HepG2 (cell line): ENCODE measurements around the gene POLE. TPM values are rescaled to one million over a fixed set of nuclear protein-coding genes. Genes with fewer than 3 reads are reported as not detected.

Experiments
- ATAC-seq: fragments of 200-7000 bp; cut with Tn5 transposase; 3 replicates; pipeline ENCODE4 v1.9.1; 2020; ENCODE audit warnings: mild to moderate bottlenecking, moderate library complexity
- BruUV-seq: library from RNA; stranded (reverse); fragments of 400-500 nt; replicated peaks from 2 replicates; lab custom pipeline; 2021; lab: Mats Ljungman, UMichigan
- CTCF ChIA-PET: fragments of 300-600 bp; formaldehyde crosslinking; extraction: SDS; loops from one replicate; lab custom pipeline; 2021; ENCODE audit warnings: low total read pairs, inconsistent platforms, low intra/inter-chr PET ratio; lab: Yijun Ruan, JAX
- POLR2A ChIA-PET: fragments of 350-600 bp; sonication (Branson Sonifier 250); formaldehyde crosslinking; loops from one replicate; lab custom pipeline; 2020; ENCODE audit warnings: antibody characterized with exemption, inconsistent platforms; lab: Yijun Ruan, JAX
- DNase-seq: peaks from one replicate; pipeline ENCODE4 v3.0.0-alpha.2; 2015; ENCODE audit warnings: low spot score
- FAIRE-seq: peaks from 3 replicates; lab custom pipeline; 2011; peaks lifted over from hg19 to GRCh38; lab: Jason Lieb, UNC
- H2AFZ ChIP-seq: one replicate; pipeline ENCODE4 v1.6.1; 2011; ENCODE audit warnings: low read length, inconsistent platforms
- H3K27ac ChIP-seq: fragments of 300-600 bp; 3 replicates; pipeline ENCODE4 v1.8.0; 2011; ENCODE audit warnings: mixed run types, mild to moderate bottlenecking, mixed read lengths, low read length, inconsistent platforms; ENCODE audit not compliant: insufficient read depth; ENCODE audit errors: extremely low read length
- H3K27me3 ChIP-seq, 2 experiments: fragments of 200-600 bp in 1 of 2; 2 replicates in 1 of 2; 3 replicates in 1 of 2; pipeline versions ENCODE4 v1.6.0 to v1.8.0; 2011; ENCODE audit warnings: low read length in 2 of 2, mild to moderate bottlenecking in 2 of 2, moderate library complexity in 2 of 2, inconsistent platforms in 1 of 2; ENCODE audit not compliant: insufficient read depth in 2 of 2, control insufficient read depth in 1 of 2
- H3K36me3 ChIP-seq, 2 experiments: fragments of 200-600 bp in 1 of 2; replicated peaks in 1 of 2; 2 replicates in 1 of 2; 3 replicates in 1 of 2; pipeline versions ENCODE4 v1.5.1 to v1.8.0; 2011; ENCODE audit warnings: low read length in 2 of 2, inconsistent platforms in 1 of 2; ENCODE audit not compliant: insufficient read depth in 2 of 2, control insufficient read depth in 1 of 2
- H3K4me1 ChIP-seq: 2 replicates; pipeline ENCODE4 v1.5.1; 2012; ENCODE audit warnings: low read length, inconsistent platforms; ENCODE audit not compliant: insufficient read depth
- H3K4me2 ChIP-seq: 2 replicates; pipeline ENCODE4 v1.6.0; 2011; ENCODE audit warnings: low read depth, low read length, inconsistent platforms
- H3K4me3 ChIP-seq, 3 experiments: fragments of 200-600 bp in 1 of 3; sonication (generic), shearing (Covaris generic) in 1 of 3; replicated peaks in 1 of 3; 2 replicates each; pipeline ENCODE4 v1.5.1; 2011 to 2016; ENCODE audit warnings: low read length in 3 of 3, inconsistent platforms in 2 of 3, low read depth in 2 of 3, mild to moderate bottlenecking in 2 of 3, control low read depth in 1 of 3, mixed read lengths in 1 of 3; ENCODE audit not compliant: insufficient read depth in 1 of 3
- H3K79me2 ChIP-seq: one replicate; pipeline ENCODE4 v1.6.1; 2011; ENCODE audit warnings: low read length, inconsistent platforms; ENCODE audit not compliant: insufficient read depth
- H3K9ac ChIP-seq: 2 replicates; pipeline ENCODE4 v1.6.0; 2011; ENCODE audit warnings: mild to moderate bottlenecking, low read depth, low read length, inconsistent platforms; ENCODE audit not compliant: insufficient read depth
- H3K9me3 ChIP-seq: 2 replicates; pipeline ENCODE4 v1.5.1; 2012; ENCODE audit warnings: mild to moderate bottlenecking, low read length
- H4K20me1 ChIP-seq: 2 replicates; pipeline ENCODE4 v1.6.0; 2011; ENCODE audit warnings: inconsistent platforms, mild to moderate bottlenecking, low read length, moderate library complexity; ENCODE audit not compliant: insufficient read depth
- BCL6 ChIP-seq: IDR thresholded peaks from 2 replicates; pipeline ENCODE4 v1.6.1; 2016; ENCODE audit warnings: missing genetic modification reagents, missing compliant biosample characterization
- CBX5 ChIP-seq: sonication (generic); formaldehyde crosslinking; IDR thresholded peaks from 2 replicates; pipeline ENCODE4 v1.4.0; 2020; ENCODE audit warnings: missing genetic modification reagents, borderline replicate concordance
- E2F1 ChIP-seq: sonication (generic); formaldehyde crosslinking; IDR thresholded peaks from 2 replicates; pipeline ENCODE4 v1.5.0; 2020; ENCODE audit warnings: missing genetic modification reagents
- KDM2A ChIP-seq: sonication (generic); formaldehyde crosslinking; IDR thresholded peaks from 2 replicates; pipeline ENCODE4 v1.4.0; 2020; ENCODE audit warnings: low read depth, missing genetic modification reagents, borderline replicate concordance
- NCOA1 ChIP-seq: sonication (generic); formaldehyde crosslinking; IDR thresholded peaks from 2 replicates; pipeline ENCODE4 v1.9.0; 2021; ENCODE audit warnings: missing genetic modification reagents
- PITX1 ChIP-seq: sonication (generic); formaldehyde crosslinking; IDR thresholded peaks from 2 replicates; pipeline ENCODE4 v1.5.1; 2020; ENCODE audit warnings: mild to moderate bottlenecking, missing genetic modification reagents
- STAG1 ChIP-seq: sonication (generic); formaldehyde crosslinking; IDR thresholded peaks from 2 replicates; pipeline ENCODE4 v1.4.0; 2020; ENCODE audit warnings: missing genetic modification reagents
- WIZ ChIP-seq: sonication (generic); formaldehyde crosslinking; IDR thresholded peaks from 2 replicates; pipeline ENCODE4 v1.5.1; 2020; ENCODE audit warnings: mild to moderate bottlenecking, missing genetic modification reagents
- ZNF224 ChIP-seq: sonication (generic); formaldehyde crosslinking; IDR thresholded peaks from 2 replicates; pipeline ENCODE4 v1.5.0; 2020; ENCODE audit warnings: mild to moderate bottlenecking, missing genetic modification reagents
- ZNF230 ChIP-seq: sonication (generic); formaldehyde crosslinking; IDR thresholded peaks from 2 replicates; pipeline ENCODE4 v1.4.0; 2020; ENCODE audit warnings: mild to moderate bottlenecking, missing genetic modification reagents
- ZNF432 ChIP-seq: sonication (generic); formaldehyde crosslinking; IDR thresholded peaks from 2 replicates; pipeline ENCODE4 v1.5.0; 2020; ENCODE audit warnings: missing genetic modification reagents, mild to moderate bottlenecking, borderline replicate concordance
- ZNF44 ChIP-seq: sonication (generic); formaldehyde crosslinking; IDR thresholded peaks from 2 replicates; pipeline ENCODE4 v1.5.1; 2020; ENCODE audit warnings: mild to moderate bottlenecking, missing genetic modification reagents
- ZNF567 ChIP-seq: sonication (generic); formaldehyde crosslinking; IDR thresholded peaks from 2 replicates; pipeline ENCODE4 v1.8.1; 2023; ENCODE audit warnings: mild to moderate bottlenecking, missing genetic modification reagents, borderline replicate concordance
- ZNF569 ChIP-seq: sonication (generic); formaldehyde crosslinking; IDR thresholded peaks from 2 replicates; pipeline ENCODE4 v1.5.0; 2020; ENCODE audit warnings: mild to moderate bottlenecking, missing genetic modification reagents, moderate library complexity, borderline replicate concordance
- ZNF879 ChIP-seq: sonication (generic); formaldehyde crosslinking; IDR thresholded peaks from 2 replicates; pipeline ENCODE4 v1.8.1; 2023; ENCODE audit warnings: missing genetic modification reagents
- ZZZ3 ChIP-seq: sonication (generic); formaldehyde crosslinking; IDR thresholded peaks from 2 replicates; pipeline ENCODE4 v1.4.0; 2020; ENCODE audit warnings: missing genetic modification reagents, mild to moderate bottlenecking, borderline replicate concordance
- WGBS: methylation state at CpG from one replicate; pipeline ENCODE4 v1.1.6; 2017; ENCODE audit warnings: low lambda C conversion rate; 5-methylcytosine and 5-hydroxymethylcytosine counted together
- in situ Hi-C: cut with HindIII; loops from 2 replicates; pipeline ENCODE4 v1.10.0; 2017; ENCODE audit warnings: low pct_unique_long_range_greater_than_20kb; ENCODE audit not compliant: extremely low pct_ligation_motif_present
- intact Hi-C: fragments of 100-400 bp; cut with micrococcal nuclease; formaldehyde crosslinking; loops from one replicate; pipeline ENCODE4 v1.10.0; 2022; ENCODE audit not compliant: unreplicated experiment
- polyA plus RNA-seq, 8 experiments: library from polyadenylated mRNA; depleted of rRNA in 3 of 8; stranded (reverse) in 7 of 8; unstranded in 1 of 8; fragments of >200 nt; fragmentation: Illumina TruSeq in 4 of 8; extraction: Trizol in 4 of 8; gene quantifications; 2 replicates each; pipeline versions ENCODE4 v1.2.1 to v1.2.3, GENCODE V29; 2011 to 2016; ENCODE audit warnings: low read depth in 4 of 8, missing spikeins in 1 of 8, mixed read lengths in 1 of 8; ENCODE audit not compliant: insufficient read depth in 1 of 8
- total RNA-seq, 5 experiments: library from RNA; depleted of rRNA; stranded (reverse); fragments of >200 nt; fragmentation: Illumina TruSeq; extraction: Trizol; gene quantifications; 2 replicates each; pipeline ENCODE4 v1.2.3, GENCODE V29; 2016; ENCODE audit warnings: low read depth in 1 of 5

Gene POLE
- total and polyA plus RNA-seq, 2 of the 13 experiments (the other 11 are each of a cell fraction or from before 2014, with no cell fraction given), result 25.3 to 52.2 TPM

GRCh38 chr12:132630672-132631071, 56.5 kb downstream of the POLE start (continued):
- no peak for TF ChIP-seq PITX1 (CRISPR knock-in tag)
- no peak for TF ChIP-seq CBX5 (CRISPR knock-in tag)
- TF ChIP-seq ZNF44 (CRISPR knock-in tag), result no peak
- TF ChIP-seq, all 625 proteins: peak for 0

GRCh38 chr12:132629330-132629729, 57.8 kb downstream of the POLE start:
- no peak overlapping the region for H3K4me3 ChIP-seq
- H3K27me3 ChIP-seq, result no peaks in the 10 kb centered on the region
- FAIRE-seq (no peak), ATAC-seq (no peak), DNase-seq (no peak)
- TF ChIP-seq ZNF569 (CRISPR knock-in tag) (no peak), ZNF432 (CRISPR knock-in tag) (no peak), E2F1 (CRISPR knock-in tag) (no peak), BCL6 (CRISPR knock-in tag) (no peak), STAG1 (no peak), ZNF879 (CRISPR knock-in tag) (no peak), NCOA1 (CRISPR knock-in tag) (no peak), ZNF230 (no peak), KDM2A (CRISPR knock-in tag) (no peak), ZNF224 (no peak), ZNF567 (CRISPR knock-in tag) (no peak), ZZZ3 (no peak), WIZ (CRISPR knock-in tag) (no peak)
- H3K27ac ChIP-seq, result no peak overlapping the region
- H3K4me2 ChIP-seq, result no peak overlapping the region
- H3K36me3 ChIP-seq, result peaks cover 22 to 67% of the 10 kb centered on the region in 2 experiments; a peak in 4 of 5 replicates
- no peak overlapping the region for H2AFZ ChIP-seq
- in situ Hi-C loops (no loop called here), intact Hi-C loops (no loop called here)
- no peak overlapping the region for H3K9ac ChIP-seq
- 100% methylated on average over 4 of the region's 6 CpGs for WGBS
- no peaks in the 10 kb centered on the region for H3K4me1 ChIP-seq
- BruUV-seq, result no TSS peak
- no peaks in the 10 kb centered on the region for H4K20me1 ChIP-seq
- ChIA-PET POLR2A (no interaction called here), CTCF (no interaction called here)
- H3K9me3 ChIP-seq, result no peaks in the 10 kb centered on the region
- no peaks in the 10 kb centered on the region for H3K79me2 ChIP-seq
